Activated CD4-positive, alpha-beta T cell treated with anti-CD3 and anti-CD28 coated beads, Interleukin-2, amount 50 U/mL, for 1 hour (primary cell): ENCODE results near the gene SLC66A1.
"Not testable (repeated sequence)": the region's sequence is repeated elsewhere in the genome, so short reads cannot be mapped to it uniquely, and the experiment has no call there.

Experiments used
- DNase-seq: peaks from one replicate; pipeline ENCODE4 v3.0.0-alpha.2; 2020

The SLC66A1 gene

GRCh38 chr1:19311931-19312781 is at the start of gene SLC66A1, which contains the start of gene AKR7A2:
Gene SLC66A1, plus strand, starts transcription at chr1:19312326. Its CDS starts 5,352 bp downstream, at chr1:19317678.
Gene AKR7A2, minus strand, starts transcription at chr1:19312144. Its CDS starts 20 bp downstream, at chr1:19312124.
- DNase-seq = peak; percentile 86

- DNase-seq = no peak
These were observed 49.4 kb upstream of the SLC66A1 start for GRCh38 chr1:19262744-19263143.

GRCh38 chr1:19268445-19268844 is 43.7 kb upstream of the SLC66A1 start:
- DNase-seq = no peak

- not testable (repeated sequence) for DNase-seq
These were observed 42.4 kb upstream of the SLC66A1 start for GRCh38 chr1:19269427-19270342.

GRCh38 chr1:19270343-19270730 is 41.8 kb upstream of the SLC66A1 start:
- not testable (repeated sequence) for DNase-seq

- DNase-seq = no peak
These were observed 40.1 kb upstream of the SLC66A1 start for GRCh38 chr1:19272064-19272463.

GRCh38 chr1:19273106-19273843 is 38.9 kb upstream of the SLC66A1 start:
- no peak for DNase-seq

- DNase-seq = not testable (repeated sequence)
These were observed 38.1 kb upstream of the SLC66A1 start for GRCh38 chr1:19273844-19274531.

GRCh38 chr1:19274636-19275035 is 37.5 kb upstream of the SLC66A1 start:
- no peak for DNase-seq

GRCh38 chr1:19283891-19284290 is 28.2 kb upstream of the SLC66A1 start:
- DNase-seq = no peak

- DNase-seq = no peak
These were observed 27.2 kb upstream of the SLC66A1 start for GRCh38 chr1:19284881-19285280.

- DNase-seq = not testable (repeated sequence)
These were observed 26.8 kb upstream of the SLC66A1 start for GRCh38 chr1:19285366-19285765.

GRCh38 chr1:19285807-19286206 is 26.3 kb upstream of the SLC66A1 start:
- DNase-seq = not testable (repeated sequence)

- DNase-seq = no peak
These were observed 24.5 kb upstream of the SLC66A1 start for GRCh38 chr1:19287436-19288185.

- peak; percentile 56 for DNase-seq
These were observed 23.5 kb upstream of the SLC66A1 start, which contains the start of gene AKR7A3 for GRCh38 chr1:19288324-19289241. Gene AKR7A3, minus strand, starts transcription at chr1:19288770. Its CDS starts 61 bp downstream, at chr1:19288709.

GRCh38 chr1:19289244-19289643 is 22.9 kb upstream of the SLC66A1 start:
- no peak for DNase-seq

- DNase-seq = no peak
These were observed 17.5 kb upstream of the SLC66A1 start for GRCh38 chr1:19294638-19295037.

- DNase-seq = no peak
These were observed 11.9 kb upstream of the SLC66A1 start for GRCh38 chr1:19300211-19300610.

- DNase-seq = not testable (repeated sequence)
These were observed 8.0 kb upstream of the SLC66A1 start for GRCh38 chr1:19304081-19304480.

- DNase-seq = no peak
These were observed 6.2 kb upstream of the SLC66A1 start for GRCh38 chr1:19305880-19306279.
